Glutamatergic neuron (in vitro differentiated cells): Measurements from ENCODE around the gene KRT82. TPM values are rescaled to one million over a fixed set of nuclear protein-coding genes. Genes with fewer than 3 reads are reported as not detected.

Experiments used
- DNase-seq: peaks from one replicate; pipeline ENCODE4 v3.0.0; 2022
- H3K27ac Mint-ChIP-seq: one replicate; pipeline ENCODE4 v1.8.0; 2020; ENCODE audit warnings: mild to moderate bottlenecking, mixed read lengths, inconsistent platforms; ENCODE audit not compliant: unreplicated experiment
- H3K27me3 Mint-ChIP-seq: one replicate; pipeline ENCODE4 v1.8.0; 2020; ENCODE audit warnings: mild to moderate bottlenecking, moderate library complexity, mixed read lengths, inconsistent platforms; ENCODE audit not compliant: unreplicated experiment
- H3K36me3 Mint-ChIP-seq: one replicate; pipeline ENCODE4 v1.8.0; 2020; ENCODE audit warnings: mild to moderate bottlenecking, mixed read lengths, inconsistent platforms; ENCODE audit not compliant: unreplicated experiment
- H3K4me1 Mint-ChIP-seq: one replicate; pipeline ENCODE4 v1.8.0; 2020; ENCODE audit warnings: mild to moderate bottlenecking, low read depth, mixed read lengths, inconsistent platforms; ENCODE audit not compliant: unreplicated experiment
- H3K4me3 Mint-ChIP-seq: one replicate; pipeline ENCODE4 v1.8.0; 2020; ENCODE audit warnings: mild to moderate bottlenecking, mixed read lengths, inconsistent platforms; ENCODE audit not compliant: unreplicated experiment
- H3K9me3 Mint-ChIP-seq: one replicate; pipeline ENCODE4 v1.8.0; 2020; ENCODE audit warnings: mild to moderate bottlenecking, moderate library complexity, mixed read lengths, inconsistent platforms; ENCODE audit not compliant: unreplicated experiment
- CTCF ChIP-seq: fragments of 200-600 bp; sonication (generic); IDR thresholded peaks from one replicate; pipeline ENCODE4 v1.5.0; 2021; ENCODE audit not compliant: partially characterized antibody, unreplicated experiment
- total RNA-seq: library from RNA; stranded (reverse); fragmentation: NEBNext Ultra II Directional; extraction: Animal tissue kit (Norgen Biotek cat#: 25700); gene quantifications from one replicate; pipeline ENCODE4 v1.2.1, GENCODE V29; 2021; ENCODE audit not compliant: unreplicated experiment

The KRT82 gene
- total RNA-seq, 1 donor from 2014 or later, result not detected

- H3K27me3 Mint-ChIP-seq, result peaks cover 9% of the 10 kb centered on the region
- no peak for TF ChIP-seq CTCF
- no peaks in the 10 kb centered on the region for H3K36me3 Mint-ChIP-seq
- H3K4me1 Mint-ChIP-seq, result peaks cover 4% of the 10 kb centered on the region
- H3K27ac Mint-ChIP-seq, result no peak overlapping the region
- H3K9me3 Mint-ChIP-seq, result peaks cover 5% of the 10 kb centered on the region
- DNase-seq, result no peak
- H3K4me3 Mint-ChIP-seq, result no peak overlapping the region
Observed at GRCh38 chr12:52432559-52433207, 26.5 kb upstream of the KRT82 start.

- no peak for TF ChIP-seq CTCF
- no peak for DNase-seq
- H3K36me3 Mint-ChIP-seq, result no peaks in the 10 kb centered on the region
- peaks cover 9% of the 10 kb centered on the region for H3K27me3 Mint-ChIP-seq
- H3K4me1 Mint-ChIP-seq, result no peaks in the 10 kb centered on the region
- H3K4me3 Mint-ChIP-seq, result no peak overlapping the region
- H3K27ac Mint-ChIP-seq, result no peak overlapping the region
- H3K9me3 Mint-ChIP-seq, result peaks cover 8% of the 10 kb centered on the region
Observed at GRCh38 chr12:52428121-52428520, 22.0 kb upstream of the KRT82 start.

GRCh38 chr12:52427083-52427482 is 20.9 kb upstream of the KRT82 start:
- Mint-ChIP-seq H3K4me1 (no peaks in the 10 kb centered on the region), H3K27ac (no peak overlapping the region), H3K4me3 (no peak overlapping the region), H3K36me3 (no peaks in the 10 kb centered on the region), H3K27me3 (peaks cover 2% of the 10 kb centered on the region), H3K9me3 (peaks cover 6% of the 10 kb centered on the region)
- DNase-seq, result no peak
- no peak for TF ChIP-seq CTCF

- DNase-seq, result no peak
- H3K36me3 Mint-ChIP-seq, result no peaks in the 10 kb centered on the region
- H3K4me1 Mint-ChIP-seq, result no peaks in the 10 kb centered on the region
- no peak overlapping the region for H3K27ac Mint-ChIP-seq
- no peak overlapping the region for H3K4me3 Mint-ChIP-seq
- H3K27me3 Mint-ChIP-seq, result peaks cover 2% of the 10 kb centered on the region
- no peak for TF ChIP-seq CTCF
- peaks cover 6% of the 10 kb centered on the region for H3K9me3 Mint-ChIP-seq
Observed at GRCh38 chr12:52426034-52426433, 19.9 kb upstream of the KRT82 start.

GRCh38 chr12:52425466-52425865 is 19.3 kb upstream of the KRT82 start:
- no peak overlapping the region for H3K4me3 Mint-ChIP-seq
- TF ChIP-seq CTCF, result no peak
- no peak for DNase-seq
- H3K9me3 Mint-ChIP-seq, result peaks cover 6% of the 10 kb centered on the region
- H3K27ac Mint-ChIP-seq, result no peak overlapping the region
- peaks cover 2% of the 10 kb centered on the region for H3K27me3 Mint-ChIP-seq
- no peaks in the 10 kb centered on the region for H3K4me1 Mint-ChIP-seq
- H3K36me3 Mint-ChIP-seq, result no peaks in the 10 kb centered on the region
